NCI-H2029 (cell line): ENCODE measurements around the gene CUX1.
"Not testable (repeated sequence)": the region's sequence is repeated elsewhere in the genome, so short reads cannot be mapped to it uniquely, and the experiment has no call there.

ENCODE experiments used
- DNase-seq: peaks from one replicate; lab custom pipeline; 2025; lab: John Stamatoyannopoulos, UW

Gene CUX1

DNA sequence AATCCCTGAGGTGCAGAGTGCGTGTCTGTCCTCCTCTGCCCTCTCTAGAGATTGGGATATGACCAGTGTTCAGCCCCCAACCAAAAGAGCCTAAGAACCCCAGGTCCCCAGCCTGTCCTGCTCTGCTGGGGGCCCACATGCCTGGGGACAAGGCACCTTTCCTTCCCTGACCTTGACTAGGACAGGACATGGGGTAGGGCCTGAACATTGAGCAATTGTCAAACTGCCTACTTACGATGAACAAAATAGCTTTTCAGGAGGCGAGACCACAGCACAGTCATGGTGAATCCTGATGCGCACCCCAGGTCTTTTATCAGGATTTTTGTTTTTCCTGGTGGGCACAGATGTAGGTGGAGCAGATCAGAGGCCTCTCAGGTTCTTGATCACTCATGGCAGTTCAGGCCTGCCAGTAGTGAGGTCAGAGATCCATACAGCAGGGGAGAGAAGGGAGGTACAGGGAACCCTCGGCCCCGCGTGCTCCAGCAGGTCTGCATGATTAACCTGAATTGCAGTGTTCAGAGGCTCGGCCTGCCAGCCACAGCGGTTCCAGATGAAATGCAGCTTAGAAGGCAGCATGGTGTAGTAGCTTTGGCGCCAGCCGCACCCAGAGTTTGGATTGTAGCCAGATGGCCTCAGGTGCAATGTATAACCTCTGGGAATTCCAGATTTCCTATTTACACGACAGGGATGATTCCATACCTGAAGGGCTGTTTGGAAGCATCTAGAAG lies 191.3 kb downstream of the CUX1 start:
- peak; percentile 22 for DNase-seq

DNA sequence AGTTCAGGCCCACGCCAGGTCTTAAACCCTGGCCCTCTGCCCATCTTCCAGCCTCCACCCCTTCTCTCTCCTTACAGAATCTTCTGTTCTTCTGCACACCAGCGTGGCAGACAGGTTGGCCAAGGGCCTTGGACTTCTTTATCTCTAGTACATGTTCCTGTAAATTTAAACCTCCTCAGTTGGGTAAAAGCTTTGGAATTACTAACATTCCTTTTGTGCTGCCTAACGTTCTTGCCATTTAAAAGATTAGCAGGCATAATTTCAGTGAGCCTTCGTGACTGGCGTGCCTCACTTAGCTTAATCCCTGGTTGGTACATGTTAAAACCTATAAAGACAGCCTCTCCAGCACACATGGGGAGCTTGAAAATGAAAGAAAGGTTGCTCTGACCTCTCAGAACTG lies 192.2 kb downstream of the CUX1 start:
- DNase-seq: no peak

DNA sequence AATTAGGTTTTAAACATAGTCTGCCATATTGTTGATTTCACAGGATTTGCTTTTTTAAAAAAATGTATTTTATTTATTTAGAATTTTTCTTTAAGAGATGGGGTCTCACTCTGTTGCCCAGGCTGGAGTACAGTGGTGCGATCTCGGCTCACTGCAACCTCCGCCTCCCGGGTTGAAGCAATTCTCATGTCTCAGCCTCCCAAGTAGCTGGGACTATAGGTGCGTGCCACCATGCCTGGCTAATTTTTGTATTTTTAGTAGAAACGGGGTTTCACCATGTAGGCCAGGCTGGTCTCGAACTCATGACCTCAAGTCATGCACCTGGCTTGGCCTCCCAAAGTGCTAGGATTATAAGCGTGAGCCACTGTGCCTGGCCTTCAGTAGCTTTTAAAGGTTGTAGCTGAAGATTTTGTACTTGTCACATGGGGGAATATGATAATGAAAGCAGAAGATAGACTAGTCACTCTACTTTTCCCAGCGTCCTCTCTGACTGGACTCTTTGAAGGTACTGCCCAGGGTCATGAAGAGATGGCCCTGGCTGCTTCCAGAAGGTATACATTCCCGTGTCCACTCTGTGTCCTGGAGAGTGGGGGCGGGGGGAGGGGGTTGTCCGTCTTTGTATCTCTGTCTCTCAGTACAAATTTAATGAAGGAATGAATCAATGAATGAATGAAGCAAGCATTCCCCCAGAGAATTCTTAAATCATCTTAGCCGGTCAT lies 194.8 kb downstream of the CUX1 start:
- DNase-seq: not testable (repeated sequence)

DNA sequence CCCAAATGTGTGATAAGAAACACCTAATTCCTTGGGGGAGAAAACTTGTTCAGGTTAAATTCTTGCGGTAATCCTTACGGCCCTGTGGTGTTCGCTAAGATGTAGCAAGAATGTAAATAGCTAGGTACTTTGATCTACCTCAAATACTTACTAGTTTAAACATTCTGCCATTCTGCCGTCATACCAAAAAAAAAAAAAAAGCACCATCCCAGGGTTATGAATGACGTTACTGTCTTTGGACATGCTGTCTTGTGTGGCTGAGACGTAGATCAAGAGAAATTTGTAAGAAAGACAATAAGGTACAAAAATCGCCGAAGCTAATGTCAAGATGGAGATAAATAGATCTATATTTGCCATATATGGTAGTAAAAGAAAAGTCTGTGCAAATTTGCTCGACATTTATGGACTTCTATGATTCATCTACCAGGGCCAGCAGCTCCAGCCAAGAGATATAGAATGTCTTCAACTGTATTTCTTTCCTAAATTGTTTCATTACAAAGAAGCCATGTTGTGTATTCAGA lies 195.6 kb downstream of the CUX1 start:
- DNase-seq: no peak

DNA sequence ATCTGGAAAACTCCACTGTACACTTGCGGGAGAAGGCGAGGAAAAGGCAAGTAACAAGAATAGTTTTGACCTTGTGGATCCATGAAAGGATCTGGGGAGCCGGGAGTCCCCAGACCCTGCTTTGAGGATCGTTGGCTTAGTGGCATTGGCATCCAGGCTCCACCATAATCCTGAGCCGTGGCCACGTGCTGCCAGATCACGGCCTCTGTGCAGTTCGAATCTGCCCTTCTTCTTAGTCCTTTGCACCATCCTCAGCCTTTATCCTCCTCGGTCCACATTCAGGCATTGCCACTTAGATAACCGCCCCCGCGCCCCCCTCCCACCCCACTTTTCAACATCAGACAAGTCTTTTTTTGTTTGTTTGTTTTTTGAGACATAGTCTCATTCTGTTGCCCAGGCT lies 201.4 kb downstream of the CUX1 start:
- DNase-seq: no peak

DNA sequence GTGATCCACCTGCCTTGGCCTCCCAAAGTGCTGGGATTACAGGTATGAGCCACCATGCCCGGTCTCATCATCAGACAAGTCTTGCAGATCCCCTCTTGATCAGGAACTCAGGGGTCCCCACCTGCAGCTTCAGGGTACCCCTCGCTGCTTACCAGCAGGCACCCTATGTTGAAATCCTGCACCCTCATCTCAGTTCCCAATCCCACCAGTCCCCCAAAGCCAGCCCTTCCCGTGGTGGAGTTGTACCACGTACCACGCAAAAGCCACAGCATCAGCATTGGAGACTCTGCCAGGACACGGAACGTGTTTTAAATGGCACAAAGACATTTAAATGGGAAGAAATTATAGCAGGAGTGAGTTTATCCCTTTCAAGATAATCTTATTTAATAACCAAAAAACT lies 202.0 kb downstream of the CUX1 start:
- no peak for DNase-seq

DNA sequence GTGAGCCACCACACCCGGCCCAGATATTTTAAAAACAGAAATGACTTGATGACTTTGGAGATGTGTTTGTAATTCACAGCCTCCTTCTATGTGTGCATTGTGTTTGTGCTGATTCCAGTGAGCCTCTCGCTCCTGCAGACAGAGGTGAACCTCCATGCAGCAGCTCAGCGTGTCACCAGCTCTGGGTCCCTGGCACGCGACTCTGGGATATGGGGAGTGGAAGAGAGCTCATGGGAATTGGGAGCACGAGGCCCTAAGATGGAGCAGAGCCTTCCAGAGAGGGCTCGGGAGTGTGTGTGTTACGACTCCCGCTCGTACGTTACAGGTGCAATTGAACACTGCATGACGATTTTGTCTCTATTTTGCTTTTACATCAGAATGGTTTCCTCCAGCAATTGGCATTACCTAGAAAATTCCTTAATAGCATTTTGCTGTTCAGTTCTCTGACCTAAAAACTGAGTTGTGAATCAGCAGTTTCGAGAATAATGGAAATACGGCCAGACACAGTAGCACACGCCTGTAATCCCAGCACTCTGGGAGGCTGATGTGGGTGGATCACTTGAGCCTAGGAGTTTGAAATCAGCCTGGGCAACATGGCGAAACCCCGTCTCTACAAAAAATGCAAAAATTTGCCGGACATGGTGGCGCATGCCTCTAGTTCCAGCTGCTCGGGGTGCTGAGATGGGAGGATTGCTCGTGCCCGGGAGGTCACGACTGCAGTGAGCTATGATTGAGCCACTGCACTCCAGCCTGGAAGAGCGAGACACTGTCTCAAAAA lies 204.6 kb downstream of the CUX1 start:
- DNase-seq: no peak

DNA sequence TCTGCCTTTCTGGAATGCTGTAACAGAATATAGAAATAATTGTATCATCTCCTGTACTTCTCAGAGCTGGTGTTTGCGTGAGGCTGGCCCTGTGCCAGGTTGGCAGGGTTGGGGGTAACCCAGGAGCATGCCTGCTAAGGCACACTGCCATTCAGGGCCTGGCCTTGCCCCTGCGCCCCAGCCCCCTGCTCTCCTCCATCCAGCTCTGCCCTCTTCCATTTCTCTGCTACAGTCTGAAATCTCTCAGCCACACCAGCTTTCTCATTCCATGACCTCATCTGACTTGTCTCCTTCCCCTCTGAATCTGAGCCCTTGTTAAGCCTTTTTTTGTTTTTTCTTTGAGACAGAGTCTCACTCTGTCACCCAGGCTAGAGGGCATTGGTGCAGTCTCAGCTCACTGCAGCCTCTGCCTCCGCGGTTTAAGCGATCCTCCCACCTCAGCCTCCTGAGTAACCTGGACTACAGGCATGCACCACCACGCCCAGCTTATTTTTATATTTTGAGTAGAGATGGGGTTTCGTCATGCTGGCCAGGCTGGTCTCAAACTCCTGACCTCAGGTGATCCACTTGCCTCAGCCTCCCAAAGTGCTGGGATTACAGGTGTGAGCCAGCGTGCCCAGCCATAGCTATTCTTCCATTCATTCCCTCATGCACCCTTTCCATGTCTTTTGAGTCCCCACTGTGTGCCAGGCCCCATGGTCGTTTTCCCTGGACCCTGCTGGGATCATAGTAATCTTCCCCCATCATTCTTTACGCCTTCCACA lies 206.8 kb downstream of the CUX1 start:
- no peak for DNase-seq

DNA sequence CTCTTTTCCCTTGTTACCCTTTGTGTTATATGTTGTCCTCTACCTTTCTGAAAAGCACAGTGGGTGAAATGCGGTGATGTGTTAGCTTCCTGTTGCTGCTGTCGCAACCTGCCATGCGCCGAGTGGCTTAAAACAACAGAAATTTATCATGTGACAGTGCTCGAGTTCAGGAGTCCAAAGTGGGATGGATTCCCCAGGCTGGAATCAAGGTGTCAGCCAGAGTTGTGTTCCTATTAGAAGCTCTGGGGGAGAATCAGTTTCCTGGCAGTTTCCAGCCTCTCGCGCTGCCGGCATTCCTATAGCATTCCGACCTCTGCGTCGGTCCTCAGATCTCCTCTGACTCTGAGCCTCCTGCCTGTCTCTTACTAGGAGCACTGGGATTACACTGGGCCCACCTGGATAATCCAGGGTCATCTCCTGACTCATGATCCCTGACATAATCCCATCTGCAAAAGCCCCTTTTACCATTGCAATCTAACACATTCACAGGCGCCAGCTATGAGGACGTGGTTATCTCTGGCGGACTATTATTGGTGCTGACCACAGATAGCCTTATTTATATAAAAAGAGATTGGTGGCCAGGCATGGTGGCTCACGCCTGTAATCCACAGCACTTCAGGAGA lies 207.5 kb downstream of the CUX1 start:
- no peak for DNase-seq

DNA sequence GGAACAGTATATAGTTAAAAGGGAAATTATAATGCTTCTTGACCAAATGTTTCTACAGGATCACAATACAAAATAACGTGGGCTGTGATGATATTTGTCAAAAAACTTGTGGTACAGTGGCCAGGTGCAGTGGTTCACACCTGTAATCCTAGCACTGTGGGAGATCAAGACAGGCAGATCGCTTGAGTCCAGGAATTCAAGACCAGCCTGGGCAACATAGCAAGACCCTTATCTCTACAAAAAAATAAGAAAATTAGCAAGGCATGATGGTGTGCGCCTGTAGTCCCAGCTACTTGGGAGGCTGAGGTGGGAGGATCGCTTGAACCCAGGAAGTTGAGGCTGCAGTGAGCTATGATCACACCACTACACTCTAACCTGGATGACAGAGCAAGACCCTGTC lies 208.4 kb downstream of the CUX1 start:
- not testable (repeated sequence) for DNase-seq

DNA sequence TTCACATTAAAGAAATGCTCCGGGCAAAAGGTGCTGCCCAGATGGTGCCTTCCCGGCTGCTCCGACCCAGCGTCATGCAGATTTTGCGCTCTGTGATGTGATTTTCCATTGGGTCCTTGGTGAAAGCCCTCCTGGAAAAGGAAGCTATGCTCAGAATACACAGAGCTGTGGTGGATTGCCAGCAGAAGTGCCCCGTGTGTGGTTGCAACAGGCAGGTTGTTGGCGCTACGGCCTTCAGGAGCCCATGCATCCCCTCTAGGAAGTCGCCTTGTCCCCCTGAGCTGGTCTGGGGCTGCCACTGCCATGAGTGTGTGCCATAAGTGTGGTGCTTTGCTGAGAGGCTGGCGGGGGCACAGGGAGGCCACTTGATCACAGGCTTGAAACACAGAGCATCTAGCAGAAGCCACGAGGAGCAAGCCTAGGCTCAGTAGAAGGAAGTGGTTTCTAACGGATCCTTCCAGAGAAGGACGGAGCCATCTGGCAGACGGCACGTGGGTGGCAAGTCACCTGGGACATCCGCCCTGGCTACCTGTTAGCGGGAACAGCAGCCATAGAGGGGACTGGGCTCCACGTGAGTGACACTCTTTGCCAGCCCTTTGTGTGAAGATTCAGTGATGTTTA lies 210.9 kb downstream of the CUX1 start:
- no peak for DNase-seq

DNA sequence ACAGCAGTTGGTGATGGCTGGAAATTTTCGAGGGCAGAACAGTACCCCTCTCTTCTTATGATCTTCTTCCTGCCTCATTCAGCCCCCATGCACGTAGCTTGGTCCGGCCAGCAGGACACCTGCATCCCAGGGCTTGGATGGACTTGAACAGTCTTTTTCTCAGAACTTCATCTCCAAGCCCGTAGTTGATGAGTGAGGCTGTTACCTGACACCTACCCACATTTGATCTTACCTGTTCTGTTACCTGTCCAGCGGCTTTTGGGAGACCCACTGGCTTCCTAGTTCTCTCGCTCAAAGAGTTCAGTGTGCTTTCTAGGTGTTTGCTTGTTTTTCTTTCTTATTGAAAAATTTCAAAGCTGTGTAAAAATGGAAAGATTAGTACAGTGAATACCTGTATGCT lies 212.2 kb downstream of the CUX1 start:
- DNase-seq: no peak

DNA sequence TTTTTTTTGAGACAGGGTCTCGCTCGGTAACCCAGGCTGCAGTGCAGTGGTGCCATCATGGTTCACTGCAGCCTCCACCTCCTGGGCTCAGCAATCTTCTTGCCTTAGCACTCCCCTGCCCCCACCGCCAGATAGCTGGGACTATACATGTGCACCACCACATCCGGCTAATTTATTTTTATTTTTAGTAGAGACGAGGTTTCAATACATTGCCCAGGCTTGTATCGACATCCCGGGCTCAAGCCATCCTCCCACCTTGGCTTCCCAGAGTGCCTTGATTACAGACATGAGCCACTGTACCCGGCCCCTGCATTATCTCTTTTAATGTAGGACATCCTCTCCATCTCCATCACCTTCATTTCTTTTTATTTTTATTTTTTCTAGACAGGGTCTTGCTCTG lies 213.3 kb downstream of the CUX1 start:
- DNase-seq: no peak

DNA sequence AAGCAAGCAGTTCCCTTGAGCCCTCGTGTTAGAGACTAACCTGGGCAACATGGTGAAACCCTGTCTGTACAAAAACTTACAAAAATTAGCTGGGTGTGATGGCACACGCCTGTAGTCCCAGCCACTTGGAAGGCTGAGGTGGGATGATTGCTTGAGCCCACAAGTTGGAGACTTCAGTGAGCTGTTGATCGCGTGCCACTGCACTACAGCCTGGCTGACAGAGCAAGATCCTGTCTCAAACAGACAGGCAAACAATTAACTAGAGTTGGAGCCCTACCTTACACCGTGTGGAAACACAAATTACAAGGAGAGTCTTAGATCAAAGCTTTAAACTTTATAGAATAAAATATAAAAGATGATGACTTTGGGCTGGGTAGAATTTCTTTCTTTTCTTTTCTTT lies 219.5 kb downstream of the CUX1 start:
- no peak for DNase-seq

DNA sequence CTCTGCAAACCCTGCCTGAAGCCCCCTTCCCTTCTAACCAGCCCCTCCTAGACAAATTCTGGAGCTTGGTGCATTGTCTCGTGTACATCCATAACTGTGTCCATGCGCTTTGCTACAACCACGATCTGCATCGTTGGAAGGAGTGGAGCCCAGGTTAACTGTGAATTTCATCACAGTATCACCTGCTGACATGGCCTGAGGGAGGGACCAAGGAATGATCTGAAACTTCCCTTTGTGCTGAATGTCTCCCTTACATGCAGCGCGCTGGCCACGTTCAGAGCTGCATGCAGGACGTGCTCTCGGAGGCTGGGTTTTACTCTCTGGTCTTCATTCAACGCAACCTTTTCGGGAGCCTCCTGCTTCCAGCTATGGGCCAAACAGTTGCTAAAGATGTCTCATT lies 222.3 kb downstream of the CUX1 start:
- no peak for DNase-seq

DNA sequence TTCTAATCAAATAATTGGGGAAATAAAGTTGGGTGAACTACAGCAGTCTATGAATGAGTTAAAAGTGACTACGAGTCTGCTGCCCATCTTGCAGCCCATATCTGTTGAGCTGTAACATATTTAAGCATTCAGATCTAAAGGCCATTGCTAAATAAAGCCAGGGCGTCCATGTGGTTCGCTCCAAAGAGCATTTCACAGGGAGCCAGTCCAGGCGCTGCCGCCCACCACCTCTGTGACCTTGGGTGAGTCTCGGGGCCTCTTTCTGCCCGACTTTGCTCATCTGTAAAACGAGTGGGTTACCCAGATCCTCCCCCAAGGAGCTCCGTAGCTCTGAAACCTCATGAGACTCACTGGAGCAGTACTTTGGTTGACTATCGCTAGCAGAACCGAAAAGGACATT lies 223.1 kb downstream of the CUX1 start:
- DNase-seq: no peak

DNA sequence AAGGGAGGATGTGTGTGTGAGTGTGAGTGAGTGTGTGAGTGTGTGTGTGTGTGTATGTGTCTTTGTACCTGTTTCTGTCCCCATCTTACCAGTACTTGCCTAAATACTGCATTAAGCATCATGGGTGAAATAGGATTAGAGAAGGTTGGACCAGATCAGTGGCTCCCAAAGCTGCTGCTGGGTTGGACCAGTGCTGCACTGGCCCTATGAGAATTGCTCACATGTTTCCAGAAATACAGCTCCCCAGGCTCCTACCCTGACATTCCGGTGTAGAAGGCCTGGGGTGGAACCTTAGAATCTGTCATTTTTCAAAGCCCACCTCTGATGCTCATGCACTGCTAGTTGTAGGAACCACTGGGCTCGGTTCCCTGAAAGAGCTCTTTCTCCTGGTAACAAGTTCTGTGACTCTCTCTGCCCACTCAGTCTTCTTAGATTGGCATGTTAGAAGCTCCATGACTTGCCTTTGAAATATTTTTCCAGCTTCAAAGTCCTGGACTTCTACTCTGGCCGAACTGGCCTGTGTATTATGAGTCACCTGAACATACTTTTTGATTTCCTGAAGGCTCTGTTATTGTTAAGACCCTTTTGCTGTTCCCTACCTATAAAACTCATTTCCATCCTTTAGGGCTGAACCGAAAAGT lies 224.7 kb downstream of the CUX1 start:
- DNase-seq: no peak

DNA sequence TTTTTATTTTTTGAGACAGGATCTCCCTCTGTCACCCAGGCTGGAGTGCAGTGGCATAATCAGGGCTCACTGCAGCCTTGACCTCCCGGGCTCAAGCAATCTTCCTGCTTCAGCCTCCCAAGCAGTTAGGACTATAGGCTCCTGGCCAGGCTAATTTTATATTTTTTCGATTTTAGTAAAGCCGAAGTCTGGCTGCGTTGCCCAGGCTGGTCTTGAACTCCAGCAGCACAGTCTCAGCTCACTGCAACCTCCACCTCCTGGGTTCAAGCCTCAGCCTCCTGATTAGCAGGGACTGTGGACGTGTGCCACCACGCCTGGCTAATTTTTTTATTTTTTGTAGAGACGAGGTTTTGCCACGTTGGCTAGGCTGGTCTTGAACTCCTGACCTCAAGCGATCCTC lies 225.4 kb downstream of the CUX1 start:
- DNase-seq: not testable (repeated sequence)

DNA sequence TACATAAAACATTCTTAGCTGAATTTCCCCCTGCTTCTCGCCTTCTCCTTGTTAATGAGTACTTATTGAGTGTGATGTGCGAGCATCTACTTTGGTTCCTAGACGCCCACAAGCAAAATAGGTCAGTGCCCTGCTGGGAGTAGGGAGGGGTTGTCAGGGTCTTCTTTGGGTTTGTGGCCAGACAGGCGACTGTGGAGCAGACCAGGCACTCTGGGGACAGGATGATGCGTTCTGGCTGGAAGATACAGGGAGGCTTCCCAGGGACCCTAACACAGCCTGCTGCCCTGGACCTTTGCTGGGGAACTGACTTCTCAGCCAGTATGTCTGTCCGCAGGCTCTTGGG lies 227.2 kb downstream of the CUX1 start:
- no peak for DNase-seq

DNA sequence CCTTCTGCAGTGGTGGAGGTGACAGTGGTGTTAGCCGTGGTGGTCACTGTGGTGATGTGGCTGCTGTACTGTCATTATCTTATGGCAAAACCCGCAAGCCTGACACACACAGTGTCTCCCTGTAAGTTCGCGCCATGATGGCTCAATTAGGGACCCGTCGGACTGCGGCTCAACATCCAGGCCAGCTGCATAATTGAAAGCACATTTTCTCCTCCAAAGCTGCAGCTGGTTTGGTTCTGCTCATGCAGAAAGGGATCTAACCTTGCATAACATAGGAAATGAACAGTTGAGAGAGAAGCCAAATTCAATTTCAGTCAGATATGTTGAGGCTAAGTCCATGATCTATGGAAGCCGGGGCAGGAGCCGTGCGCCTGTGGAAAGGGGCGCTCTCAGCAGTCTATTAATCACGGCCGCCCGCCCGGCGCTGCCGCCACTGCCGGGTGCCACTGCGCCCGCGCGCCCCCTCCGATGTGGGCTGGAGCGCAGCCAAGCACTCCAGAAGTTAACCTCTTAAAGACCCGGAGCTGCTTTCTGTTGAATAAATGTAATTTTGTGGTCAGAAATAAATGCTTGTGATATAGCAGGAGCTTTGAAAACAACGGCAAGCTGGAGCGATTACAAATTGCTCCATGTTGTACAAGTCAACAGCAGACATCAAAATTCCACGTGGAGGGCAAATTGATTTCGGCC lies 227.7 kb downstream of the CUX1 start:
- peak; percentile 53 for DNase-seq
